Trophoblast cell (in vitro differentiated cells and primary cell): ENCODE data around the gene PLVAP.

ENCODE experiments used
- DNase-seq, 2 donors: peaks; one replicate each; pipeline ENCODE4 v3.0.0-alpha.2; 2016
- H2AFZ ChIP-seq: 2 replicates; pipeline ENCODE4 v1.6.1; 2013; ENCODE audit warnings: low read length, moderate library complexity, mild to moderate bottlenecking; ENCODE audit not compliant: insufficient read depth, poor library complexity
- H2AK5ac ChIP-seq: 2 replicates; pipeline ENCODE4 v1.6.1; 2013; ENCODE audit warnings: mild to moderate bottlenecking, low read length
- H2BK120ac ChIP-seq: 2 replicates; pipeline ENCODE4 v1.6.1; 2013; ENCODE audit warnings: low read length, mild to moderate bottlenecking, moderate library complexity; ENCODE audit not compliant: insufficient read depth, poor library complexity
- H2BK12ac ChIP-seq: 2 replicates; pipeline ENCODE4 v1.6.1; 2013; ENCODE audit warnings: mild to moderate bottlenecking, low read length, moderate library complexity
- H2BK5ac ChIP-seq: 2 replicates; pipeline ENCODE4 v1.6.1; 2013; ENCODE audit warnings: low read length, low read depth, moderate library complexity, mild to moderate bottlenecking; ENCODE audit not compliant: poor library complexity
- H3K14ac ChIP-seq: 2 replicates; pipeline ENCODE4 v1.6.1; 2013; ENCODE audit warnings: mild to moderate bottlenecking, low read length
- H3K18ac ChIP-seq: 2 replicates; pipeline ENCODE4 v1.6.1; 2013; ENCODE audit warnings: mild to moderate bottlenecking, low read length
- H3K23ac ChIP-seq: 2 replicates; pipeline ENCODE4 v1.6.1; 2013; ENCODE audit warnings: low read length
- H3K27ac ChIP-seq: 2 replicates; pipeline ENCODE4 v1.5.1; 2013; ENCODE audit warnings: low read depth, mild to moderate bottlenecking, inconsistent platforms, low read length, moderate library complexity
- H3K27me3 ChIP-seq: 2 replicates; pipeline ENCODE4 v1.6.1; 2013; ENCODE audit warnings: inconsistent platforms, mild to moderate bottlenecking, low read length, moderate library complexity; ENCODE audit not compliant: insufficient read depth
- H3K36me3 ChIP-seq, 2 experiments: 1 replicate in 1 of 2; 2 replicates in 1 of 2; pipeline ENCODE4 v1.6.1; 2013; ENCODE audit warnings: low read length in 2 of 2, mild to moderate bottlenecking in 2 of 2, moderate library complexity in 1 of 2; ENCODE audit not compliant: insufficient read depth in 2 of 2, control insufficient read depth in 1 of 2
- H3K4ac ChIP-seq: 2 replicates; pipeline ENCODE4 v1.6.1; 2013; ENCODE audit warnings: low read depth, mild to moderate bottlenecking, low read length, moderate library complexity
- H3K4me1 ChIP-seq, 2 experiments: 1 replicate in 1 of 2; 2 replicates in 1 of 2; pipeline ENCODE4 v1.6.1; 2013; ENCODE audit warnings: low read length in 2 of 2, mild to moderate bottlenecking in 2 of 2, moderate library complexity in 1 of 2; ENCODE audit not compliant: insufficient read depth in 2 of 2, control insufficient read depth in 1 of 2
- H3K4me2 ChIP-seq: 2 replicates; pipeline ENCODE4 v1.6.1; 2013; ENCODE audit warnings: inconsistent platforms, mild to moderate bottlenecking, low read length, moderate library complexity
- H3K4me3 ChIP-seq: 2 replicates; pipeline ENCODE4 v1.5.1; 2013; ENCODE audit warnings: mild to moderate bottlenecking, low read depth, low read length, inconsistent platforms
- H3K79me1 ChIP-seq: one replicate; pipeline ENCODE4 v1.6.1; 2013; ENCODE audit warnings: low read length
- H3K79me2 ChIP-seq: 2 replicates; pipeline ENCODE4 v1.6.1; 2013; ENCODE audit warnings: low read length, mild to moderate bottlenecking; ENCODE audit not compliant: control insufficient read depth, insufficient read depth, poor library complexity
- H3K9ac ChIP-seq: 2 replicates; pipeline ENCODE4 v1.6.1; 2013; ENCODE audit warnings: mild to moderate bottlenecking, low read length
- H3K9me3 ChIP-seq: 2 replicates; pipeline ENCODE4 v1.6.1; 2013; ENCODE audit warnings: low read depth, mild to moderate bottlenecking, control low read depth, inconsistent platforms, low read length; ENCODE audit not compliant: insufficient read depth
- H4K12ac ChIP-seq: 2 replicates; pipeline ENCODE4 v1.6.1; 2013; ENCODE audit warnings: low read depth, mild to moderate bottlenecking, low read length, moderate library complexity
- H4K8ac ChIP-seq: 2 replicates; pipeline ENCODE4 v1.6.1; 2013; ENCODE audit warnings: low read depth, mild to moderate bottlenecking, low read length, moderate library complexity
- H4K91ac ChIP-seq: one replicate; pipeline ENCODE4 v1.6.1; 2013; ENCODE audit warnings: low read depth, mild to moderate bottlenecking, low read length, moderate library complexity
- WGBS: extraction: QIAGEN DNeasy Blood & Tissue Kit; methylation state at CpG from one replicate; pipeline ENCODE4 v1.1.7; 2013; ENCODE audit warnings: missing lambda C conversion rate; ENCODE audit not compliant: insufficient read length, insufficient coverage; ENCODE audit errors: extremely low coverage; 5-methylcytosine and 5-hydroxymethylcytosine counted together

PLVAP gene

DNA sequence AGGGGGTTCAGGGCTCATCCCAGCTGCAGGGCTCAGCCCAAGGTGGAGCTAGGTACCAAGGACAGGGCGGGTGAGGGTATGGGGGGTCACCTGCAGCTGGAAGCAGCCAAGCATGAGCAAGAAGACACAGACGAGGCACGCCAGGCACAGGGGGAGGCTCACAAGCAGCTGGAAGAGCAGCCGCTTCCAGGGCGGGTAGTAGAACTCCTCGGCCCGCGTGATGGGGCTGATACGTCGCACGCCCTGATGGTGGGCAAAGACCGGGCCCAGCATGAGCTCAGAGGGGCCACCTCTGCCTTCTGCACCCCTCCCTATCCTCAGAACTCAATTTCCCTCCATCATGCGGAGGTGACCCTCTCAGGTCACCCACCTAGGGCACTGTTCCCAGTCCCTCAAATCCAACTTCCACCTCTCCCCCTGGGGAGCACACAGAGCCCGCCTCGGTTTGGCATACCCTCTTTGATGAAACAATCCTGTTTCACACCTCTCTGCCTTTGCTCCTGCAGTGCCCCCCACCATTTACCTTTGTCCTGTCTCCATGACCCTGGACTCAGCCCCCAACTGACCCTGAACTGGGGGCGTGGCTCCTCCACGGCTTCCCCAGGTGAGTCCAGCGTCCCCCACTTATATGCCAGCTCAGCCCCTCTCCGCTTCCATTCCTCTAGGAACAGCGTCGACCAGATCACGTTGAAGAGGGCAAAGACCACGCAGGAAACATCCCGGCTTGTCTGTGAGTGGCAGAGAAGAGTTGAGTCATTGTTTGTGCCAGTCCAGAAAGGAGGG lies 46.7 kb downstream of the PLVAP start:
- no peak overlapping the region for H2BK120ac ChIP-seq
- H3K36me3 ChIP-seq, result peaks cover 2 to 10% of the 10 kb centered on the region in 2 experiments
- no peak overlapping the region for H3K9ac ChIP-seq
- WGBS, result no CpG with 5 or more reads among the region's 24 CpGs
- H3K14ac ChIP-seq, result no peak overlapping the region
- H2AK5ac ChIP-seq, result no peak overlapping the region
- no peak overlapping the region for H2BK5ac ChIP-seq
- no peak overlapping the region for H3K27ac ChIP-seq
- peaks cover 20% of the 10 kb centered on the region for H3K79me1 ChIP-seq
- no peak overlapping the region for H2AFZ ChIP-seq
- H3K23ac ChIP-seq, result no peak overlapping the region
- no peak overlapping the region for H4K91ac ChIP-seq
- no peaks in the 10 kb centered on the region for H3K27me3 ChIP-seq
- H3K9me3 ChIP-seq, result peaks cover 4% of the 10 kb centered on the region
- H3K4me2 ChIP-seq, result no peak overlapping the region
- no peak overlapping the region for H3K4ac ChIP-seq
- peaks cover 7% of the 10 kb centered on the region for H3K79me2 ChIP-seq
- peaks cover 27 to 29% of the 10 kb centered on the region in 2 experiments for H3K4me1 ChIP-seq
- H3K18ac ChIP-seq, result no peak overlapping the region
- no peak overlapping the region for H2BK12ac ChIP-seq
- no peak for DNase-seq
- H4K12ac ChIP-seq, result no peak overlapping the region
- H3K4me3 ChIP-seq, result no peak overlapping the region
- H4K8ac ChIP-seq, result no peak overlapping the region

DNA sequence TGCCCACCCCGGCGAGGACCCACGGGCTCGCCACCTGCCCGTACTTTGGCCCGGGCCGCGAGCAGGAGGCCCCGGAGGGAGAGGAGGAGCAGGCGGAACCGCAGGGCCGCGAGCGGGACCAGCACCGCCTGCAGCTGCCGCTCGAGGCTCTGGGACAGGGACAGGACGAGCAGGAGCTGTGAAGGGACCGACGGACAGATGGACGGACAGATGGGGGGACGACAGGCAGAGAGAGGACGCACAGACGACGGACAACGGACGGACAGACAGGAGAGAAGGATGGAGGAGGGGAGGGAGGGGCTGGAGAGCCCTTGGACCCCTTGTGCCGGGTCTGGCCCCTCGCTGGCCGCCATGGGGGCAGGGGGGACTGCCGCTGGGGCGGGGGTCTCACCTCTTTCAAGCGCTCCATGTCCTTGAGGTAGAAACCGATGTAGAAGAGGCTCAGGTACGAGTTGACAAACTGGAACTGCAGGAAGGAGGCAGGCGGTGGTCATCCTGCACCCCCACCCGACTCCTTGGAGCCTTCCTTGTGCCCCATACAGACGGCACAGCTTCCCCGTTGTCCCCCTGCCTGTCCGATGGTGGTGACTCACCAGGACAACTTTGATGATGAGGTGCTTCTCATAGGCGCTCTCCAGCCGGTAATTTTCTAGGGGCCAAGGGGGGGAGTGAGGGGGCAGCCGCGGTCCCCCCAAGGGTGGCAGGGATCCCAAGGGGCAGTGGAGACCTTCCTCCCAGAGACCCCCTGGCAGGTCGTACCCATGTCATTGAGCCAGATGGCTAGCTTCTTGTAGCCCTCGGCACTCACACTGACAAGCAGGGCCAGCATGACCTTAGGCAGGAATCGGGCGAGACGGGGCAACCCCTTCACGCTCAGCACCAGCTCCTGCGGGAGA lies 47.5 kb downstream of the PLVAP start:
- H3K9ac ChIP-seq, result no peak overlapping the region
- H3K79me1 ChIP-seq, result peaks cover 15% of the 10 kb centered on the region
- no peak overlapping the region for H4K91ac ChIP-seq
- no peak overlapping the region for H3K4me2 ChIP-seq
- no peak for DNase-seq
- no peak overlapping the region for H3K4me3 ChIP-seq
- H2BK12ac ChIP-seq, result no peak overlapping the region
- no peak overlapping the region for H3K27ac ChIP-seq
- peaks cover 4% of the 10 kb centered on the region for H3K9me3 ChIP-seq
- peaks cover 22 to 25% of the 10 kb centered on the region in 2 experiments for H3K4me1 ChIP-seq
- peak overlapping the region; percentile 5 for H3K18ac ChIP-seq
- H2AK5ac ChIP-seq, result no peak overlapping the region
- H3K23ac ChIP-seq, result no peak overlapping the region
- peaks cover 7% of the 10 kb centered on the region for H3K79me2 ChIP-seq
- H2BK120ac ChIP-seq, result no peak overlapping the region
- no peak overlapping the region for H2AFZ ChIP-seq
- no peak overlapping the region for H3K14ac ChIP-seq
- H2BK5ac ChIP-seq, result no peak overlapping the region
- H3K36me3 ChIP-seq, result peaks cover 8 to 18% of the 10 kb centered on the region in 2 experiments
- no CpG with 5 or more reads among the region's 51 CpGs for WGBS
- H4K12ac ChIP-seq, result no peak overlapping the region
- H4K8ac ChIP-seq, result no peak overlapping the region
- H3K27me3 ChIP-seq, result no peaks in the 10 kb centered on the region
- H3K4ac ChIP-seq, result no peak overlapping the region

DNA sequence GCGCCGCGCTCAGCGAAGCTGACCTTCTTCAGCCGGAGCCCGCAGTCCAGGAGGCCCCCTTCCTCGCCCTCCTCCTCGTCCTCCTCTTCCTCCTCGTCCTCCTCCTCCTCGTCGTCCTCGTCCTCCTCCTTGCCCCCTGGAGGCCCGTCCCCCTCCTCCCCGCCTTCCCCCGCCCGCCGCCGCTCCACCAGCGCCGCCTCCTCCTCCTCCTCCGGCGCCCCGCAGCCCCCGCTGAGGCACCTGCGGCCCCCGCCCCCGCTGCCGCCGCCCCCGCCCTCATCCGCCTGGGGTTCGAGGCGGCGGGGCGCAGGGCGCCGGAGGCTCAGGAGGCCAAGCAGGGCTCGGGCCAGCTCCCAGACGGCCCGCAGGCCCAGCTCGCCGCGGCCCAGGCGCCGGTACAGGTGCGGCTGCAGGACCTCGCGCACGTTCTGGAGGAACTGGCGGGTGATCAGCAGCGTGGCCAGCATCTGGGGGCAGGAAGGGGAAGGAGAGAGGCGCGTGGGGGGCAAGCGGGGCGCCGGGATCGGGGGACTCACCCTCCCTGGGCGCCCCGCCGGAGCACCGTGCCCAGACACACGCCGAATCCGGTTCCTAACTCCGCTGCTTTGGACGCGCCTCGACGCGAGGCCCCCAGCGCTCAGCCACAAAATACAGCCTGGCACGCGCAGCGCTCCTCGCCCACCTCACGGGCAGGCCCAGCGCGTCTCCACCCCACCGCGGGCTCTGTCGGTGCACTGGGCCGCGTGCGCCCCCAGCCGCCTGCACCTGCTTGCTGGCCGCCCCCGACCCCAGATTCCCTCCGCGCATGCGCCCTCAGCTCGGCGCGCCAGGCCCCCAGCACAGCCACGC lies 48.4 kb downstream of the PLVAP start:
- H3K14ac ChIP-seq, result peak overlapping the region; percentile 57
- peak overlapping the region; percentile 43 for H2BK5ac ChIP-seq
- WGBS, result no CpG with 5 or more reads among the region's 94 CpGs
- no peak overlapping the region for H3K4ac ChIP-seq
- H3K27me3 ChIP-seq, result no peaks in the 10 kb centered on the region
- H3K9ac ChIP-seq, result peak overlapping the region; percentile 31
- DNase-seq, result peak in 1 of 2 donors; percentile 28
- no peak overlapping the region for H2BK12ac ChIP-seq
- peaks cover 7% of the 10 kb centered on the region for H3K79me1 ChIP-seq
- no peak overlapping the region for H2AK5ac ChIP-seq
- H3K4me1 ChIP-seq, result peaks cover 18 to 21% of the 10 kb centered on the region in 2 experiments
- H3K4me3 ChIP-seq, result peak overlapping the region; percentile 59
- peak overlapping the region; percentile 44 for H3K18ac ChIP-seq
- peak overlapping the region; percentile 74 for H4K91ac ChIP-seq
- H2AFZ ChIP-seq, result peak overlapping the region; percentile 19
- H4K8ac ChIP-seq, result peak overlapping the region; percentile 76
- peaks cover 4% of the 10 kb centered on the region for H3K79me2 ChIP-seq
- peak overlapping the region; percentile 58 for H4K12ac ChIP-seq
- H3K4me2 ChIP-seq, result peak overlapping the region; percentile 84
- peak overlapping the region; percentile 8 for H2BK120ac ChIP-seq
- peaks cover 10 to 24% of the 10 kb centered on the region in 2 experiments for H3K36me3 ChIP-seq
- H3K27ac ChIP-seq, result peak overlapping the region; percentile 64
- peaks cover 2% of the 10 kb centered on the region for H3K9me3 ChIP-seq
- no peak overlapping the region for H3K23ac ChIP-seq
